HG03432 (cell line): ENCODE measurements around the gene SLC15A3.

ENCODE experiments used
- ATAC-seq: cut with Tn5 transposase; IDR thresholded peaks from one replicate; pipeline ENCODE4 v1.9.1; 2021; ENCODE audit warnings: mild to moderate bottlenecking, moderate library complexity; ENCODE audit not compliant: unreplicated experiment

SLC15A3 gene

DNA sequence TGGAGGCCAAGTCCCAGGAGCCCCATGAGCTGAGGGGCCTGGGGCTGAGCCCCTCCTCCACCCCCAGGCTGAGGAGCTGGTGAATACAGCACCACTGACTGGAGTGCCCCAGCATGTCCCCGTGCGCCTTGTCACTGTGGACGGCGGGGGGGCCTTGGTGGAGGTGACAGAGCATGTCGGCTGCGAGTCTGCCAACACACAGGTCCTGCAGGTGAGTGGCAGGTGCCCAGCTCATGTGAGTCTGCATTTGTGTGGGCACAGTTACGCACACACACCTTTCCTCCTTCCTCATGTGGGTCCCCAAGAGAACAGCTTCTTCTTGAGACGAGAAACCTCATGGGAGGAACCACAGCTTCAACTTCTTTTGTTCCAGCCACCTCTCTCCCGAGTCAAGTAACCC, 20.1 kb downstream of the SLC15A3 start:
- no peak for ATAC-seq

- ATAC-seq: no peak
Measured at GRCh38 chr11:60930394-60930793, 21.6 kb downstream of the SLC15A3 start.

GRCh38 chr11:60929764-60930163, 22.2 kb downstream of the SLC15A3 start:
- no peak for ATAC-seq

DNA sequence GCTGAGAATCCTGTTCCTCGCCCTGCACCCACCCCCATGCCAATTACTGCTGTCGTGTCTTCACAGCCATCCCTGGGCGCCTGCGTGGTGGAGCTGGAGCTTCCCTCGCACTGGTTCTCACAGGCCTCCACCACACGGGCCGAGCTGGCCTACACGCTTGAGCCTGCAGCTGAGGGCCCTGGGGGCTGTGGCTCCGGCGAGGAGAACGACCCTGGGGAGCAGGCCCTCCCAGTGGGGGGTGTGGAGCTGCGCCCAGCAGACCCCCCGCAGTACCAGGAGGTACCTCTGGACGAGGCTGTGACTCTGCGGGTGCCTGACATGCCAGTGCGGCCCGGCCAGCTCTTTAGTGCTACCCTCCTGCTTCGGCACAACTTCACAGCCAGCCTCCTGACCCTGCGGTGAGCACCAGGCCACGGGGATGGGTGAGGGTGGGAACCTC, 23.4 kb downstream of the SLC15A3 start:
- ATAC-seq: no peak

GRCh38 chr11:60927600-60927999, 24.4 kb downstream of the SLC15A3 start:
- no peak for ATAC-seq

GRCh38 chr11:60927061-60927592, 24.8 kb downstream of the SLC15A3 start:
- ATAC-seq: no peak

DNA sequence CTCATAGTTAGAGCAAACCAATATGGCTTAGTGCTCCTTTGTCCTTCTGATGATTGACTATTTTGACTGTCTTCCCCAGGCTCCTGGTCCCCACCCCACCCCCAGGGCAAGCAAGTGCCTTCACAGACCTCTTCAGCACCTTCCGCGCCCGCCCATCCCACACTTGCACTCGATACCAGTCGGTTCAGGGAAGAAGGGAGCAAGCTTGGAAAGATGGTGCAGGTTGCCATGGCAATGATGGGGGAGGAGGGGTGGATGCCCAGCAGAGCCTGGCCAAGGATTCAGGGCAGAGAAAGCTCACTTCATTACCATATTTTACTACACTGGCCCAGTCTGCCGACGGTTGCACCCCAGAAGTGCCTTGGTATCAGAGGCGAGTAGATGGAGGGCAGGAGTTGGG, 25.5 kb downstream of the SLC15A3 start:
- no peak for ATAC-seq

DNA sequence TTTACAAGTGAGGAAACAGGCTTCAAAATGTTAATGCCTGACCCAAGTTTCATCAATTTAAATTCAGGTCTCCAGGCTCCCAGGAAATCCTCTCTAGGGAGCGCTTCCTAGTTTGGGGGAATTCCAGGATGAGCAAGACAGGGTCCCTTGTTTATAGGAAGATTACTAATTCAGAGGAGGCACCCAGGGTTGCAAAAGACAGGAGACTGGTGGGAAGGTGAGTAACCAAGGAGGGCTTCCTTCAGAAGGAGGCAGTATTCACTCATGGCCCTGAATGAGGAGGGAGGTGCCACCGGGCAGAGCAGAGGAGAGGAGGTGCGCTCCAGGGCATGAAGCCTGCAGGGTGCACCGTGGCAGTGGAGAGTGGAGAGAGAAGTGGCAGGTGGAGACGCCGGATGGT, 26.1 kb downstream of the SLC15A3 start:
- no peak for ATAC-seq

DNA sequence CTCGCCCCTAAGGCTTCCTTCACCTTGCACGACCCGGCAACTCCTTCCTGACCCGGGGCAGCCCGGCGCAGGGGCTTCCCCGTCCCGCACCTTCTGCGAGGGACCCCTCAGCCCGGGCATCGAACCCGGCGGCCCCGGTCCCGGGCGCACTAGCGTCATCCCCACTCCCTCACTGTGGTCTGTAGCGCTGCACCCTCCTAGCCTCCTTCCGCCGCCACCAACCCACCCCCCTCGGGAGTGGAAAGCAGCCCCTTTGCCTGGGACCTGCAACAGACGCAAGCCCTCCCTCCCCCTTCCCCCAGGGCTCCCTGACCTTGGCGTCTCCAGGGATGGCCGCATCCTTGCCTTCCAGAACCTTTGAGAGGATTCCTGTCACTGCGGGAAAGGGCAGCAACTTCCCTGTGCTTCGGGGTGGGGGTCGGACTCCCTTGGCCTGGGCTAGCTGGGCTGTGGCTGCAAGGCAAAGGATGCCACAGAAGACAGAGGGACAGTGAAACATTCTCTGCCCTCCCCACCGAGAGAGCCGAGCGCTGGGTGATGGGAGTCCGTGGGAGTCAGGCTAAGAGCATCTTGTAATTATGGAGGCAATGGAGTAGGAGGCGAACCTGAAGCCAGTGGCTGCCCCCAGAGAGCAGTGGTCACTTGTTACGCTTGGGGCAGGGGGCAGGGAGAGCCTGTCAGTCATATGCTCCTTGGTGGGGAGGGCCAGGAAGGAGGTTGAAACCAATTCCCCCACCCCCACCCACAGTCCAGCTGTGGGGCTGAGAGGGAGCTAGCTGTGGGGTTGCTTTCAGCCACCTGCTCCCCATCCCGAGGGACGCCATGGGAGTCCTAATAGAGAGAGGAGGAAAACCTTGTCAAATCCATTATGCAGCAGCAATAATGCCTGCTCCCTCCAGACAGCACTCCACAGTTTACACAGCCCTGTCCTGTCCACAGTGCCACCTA, 26.8 kb downstream of the SLC15A3 start:
- ATAC-seq: peak; percentile 20

DNA sequence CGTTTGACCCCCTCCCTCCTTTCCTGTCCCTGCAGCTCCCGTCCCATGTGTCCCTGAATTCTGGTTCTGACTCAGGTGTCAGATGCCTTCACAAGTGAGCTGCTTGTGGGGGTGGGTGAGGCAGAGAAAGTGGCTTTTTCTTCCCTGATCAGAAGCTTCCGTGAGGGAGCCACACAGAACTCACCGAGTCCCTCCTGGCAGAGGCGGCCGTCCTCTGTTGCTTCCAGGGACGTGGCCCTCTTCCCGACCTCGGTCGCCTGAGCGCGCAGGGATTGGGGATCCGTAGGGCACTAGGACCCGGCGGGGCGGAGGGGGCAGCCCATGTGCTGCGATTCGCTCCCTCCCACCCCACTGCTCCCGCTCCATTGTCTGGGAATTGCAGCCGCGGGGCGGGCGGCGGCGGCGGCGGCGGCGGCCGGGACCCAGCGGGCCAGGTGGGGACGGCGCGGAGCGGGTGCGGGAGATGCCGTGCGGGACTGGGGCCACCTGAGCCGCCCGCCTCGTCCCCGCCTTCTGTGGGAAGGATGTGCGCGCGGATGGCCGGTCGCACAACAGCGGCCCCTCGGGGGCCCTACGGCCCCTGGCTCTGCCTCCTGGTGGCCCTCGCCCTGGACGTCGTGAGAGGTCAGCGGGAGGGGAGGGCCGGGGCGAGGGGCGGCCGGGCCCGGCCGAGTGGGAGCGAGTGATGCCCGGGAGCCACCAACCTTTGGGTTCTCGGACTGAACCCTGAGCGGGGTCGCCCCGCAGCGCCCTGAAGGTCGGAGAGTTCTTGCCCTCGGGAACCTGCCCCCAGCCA, 27.7 kb downstream of the SLC15A3 start, which contains the start of gene TMEM132A:
Gene TMEM132A (plus strand): TSS at position 351 of the 796 bp plus-strand sequence. CDS start 174 bp downstream, at position 525.
- peak; percentile 57 for ATAC-seq

- ATAC-seq: no peak
Measured at GRCh38 chr11:60923800-60924109, 28.2 kb downstream of the SLC15A3 start.

DNA sequence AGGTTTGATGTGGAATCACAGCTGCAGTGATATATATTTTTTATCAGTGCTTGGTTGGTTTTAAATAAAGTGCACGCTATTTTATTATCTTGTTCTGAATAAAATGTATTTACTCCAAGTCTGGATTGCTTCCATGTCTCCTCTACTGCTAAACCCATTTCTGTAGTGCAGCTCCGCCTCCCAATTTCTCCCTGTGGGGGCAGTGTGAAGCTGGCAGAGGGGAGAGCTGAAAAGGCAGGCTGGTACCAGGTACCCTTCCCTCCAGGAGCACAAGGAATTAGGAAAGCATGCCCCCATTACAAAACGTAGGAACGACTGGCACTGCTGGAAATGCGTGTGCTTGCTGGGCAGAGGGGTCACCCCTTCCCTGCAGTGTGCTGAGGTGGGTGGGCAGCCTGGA, 28.6 kb downstream of the SLC15A3 start:
- ATAC-seq: no peak

DNA sequence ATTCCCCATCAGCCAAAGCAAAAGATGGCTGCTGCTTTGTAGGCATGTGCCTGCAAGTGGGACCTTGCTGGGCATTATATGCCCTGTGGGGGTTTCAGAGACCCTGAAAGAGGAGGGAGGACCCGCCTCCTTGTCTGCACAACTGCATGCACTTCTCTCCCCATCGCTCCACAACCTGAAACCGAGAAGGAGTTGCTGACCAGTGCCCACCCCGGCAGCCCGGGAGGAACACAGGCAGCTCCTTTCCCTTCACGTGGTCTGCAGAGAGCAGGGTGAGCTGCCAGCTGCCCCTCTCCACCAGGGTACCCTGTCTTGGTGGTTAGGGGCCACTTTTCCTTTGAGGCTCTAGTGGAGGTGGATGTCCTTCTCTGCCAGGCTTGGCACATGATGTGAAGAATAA, 29.1 kb downstream of the SLC15A3 start:
- no peak for ATAC-seq

- ATAC-seq: no peak
Measured at GRCh38 chr11:60921777-60922335, 30.1 kb downstream of the SLC15A3 start.

DNA sequence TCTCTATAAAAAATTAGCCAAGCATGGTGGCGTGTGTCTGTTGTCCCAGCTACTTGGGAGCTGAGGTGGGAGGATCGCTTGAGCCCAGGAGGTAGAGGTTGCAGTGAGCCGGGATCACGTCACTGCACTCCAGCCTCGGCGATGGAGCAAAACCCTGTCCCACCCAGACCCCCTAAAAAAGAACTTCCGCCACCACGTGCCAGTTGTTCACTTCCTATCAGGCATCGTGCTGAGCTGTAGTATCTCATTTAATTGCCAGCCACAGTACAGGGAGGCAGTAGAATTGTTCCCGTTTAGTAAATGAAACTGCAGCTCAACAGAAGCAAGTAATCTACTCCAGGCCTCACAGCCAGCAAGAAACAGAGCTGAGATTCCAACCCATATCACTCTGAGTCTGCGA, 30.7 kb downstream of the SLC15A3 start:
- no peak for ATAC-seq

GRCh38 chr11:60919956-60920355, 32.0 kb downstream of the SLC15A3 start:
- ATAC-seq: no peak

DNA sequence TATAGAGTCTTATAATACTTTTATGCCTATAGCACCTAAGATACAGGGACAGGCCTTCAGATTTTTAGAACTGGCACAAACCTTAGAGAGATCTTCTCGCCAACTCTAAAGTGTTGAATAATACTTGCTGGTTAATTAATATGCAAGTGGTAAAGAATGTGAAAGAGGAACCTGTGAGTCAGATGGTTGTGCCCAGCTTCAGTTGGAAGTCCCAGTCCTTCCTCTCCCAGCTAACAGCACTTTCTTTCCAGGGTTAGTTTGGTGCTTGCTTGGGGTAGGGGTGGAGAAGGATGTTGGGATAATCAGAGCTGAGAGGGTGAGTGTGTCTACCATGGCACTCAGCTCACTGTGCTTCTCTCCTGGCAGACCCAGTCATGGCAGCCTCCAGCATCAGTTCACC, 32.7 kb downstream of the SLC15A3 start:
- ATAC-seq: no peak

- ATAC-seq: no peak
Measured at GRCh38 chr11:60918939-60919265, 33.1 kb downstream of the SLC15A3 start.

DNA sequence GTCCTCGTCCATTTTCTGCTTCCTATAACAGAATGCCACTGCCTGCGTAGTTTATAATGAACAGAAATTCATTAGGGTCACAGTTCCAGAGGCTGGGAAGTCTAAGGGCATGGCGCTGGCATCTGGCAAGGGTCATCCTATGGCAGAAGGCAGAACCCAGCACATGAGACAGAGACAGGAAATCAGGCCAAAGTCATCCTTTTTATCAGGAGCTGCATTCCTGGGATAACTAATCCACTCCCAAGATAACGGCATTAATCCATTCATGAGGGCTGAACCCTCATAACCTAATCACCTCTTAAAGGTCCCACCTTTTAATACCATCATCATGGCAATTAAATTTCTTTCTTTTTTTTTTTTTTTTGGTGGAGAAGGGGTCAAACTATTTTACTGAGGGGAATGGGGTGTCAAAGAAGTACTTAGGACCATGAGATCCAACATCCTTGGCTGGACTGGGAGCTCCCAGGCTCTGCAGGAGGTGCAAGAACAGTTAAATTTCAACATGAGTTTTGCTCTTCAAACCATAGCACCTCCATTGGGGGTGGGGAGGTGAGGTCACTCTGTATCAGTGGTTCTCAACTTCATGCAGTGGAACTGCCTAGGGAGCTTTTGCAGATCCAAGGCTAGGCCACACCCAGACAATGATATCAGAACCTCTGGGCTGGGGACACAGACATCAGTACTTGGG, 33.6 kb downstream of the SLC15A3 start:
- no peak for ATAC-seq

GRCh38 chr11:60917267-60917666, 34.7 kb downstream of the SLC15A3 start:
- no peak for ATAC-seq

DNA sequence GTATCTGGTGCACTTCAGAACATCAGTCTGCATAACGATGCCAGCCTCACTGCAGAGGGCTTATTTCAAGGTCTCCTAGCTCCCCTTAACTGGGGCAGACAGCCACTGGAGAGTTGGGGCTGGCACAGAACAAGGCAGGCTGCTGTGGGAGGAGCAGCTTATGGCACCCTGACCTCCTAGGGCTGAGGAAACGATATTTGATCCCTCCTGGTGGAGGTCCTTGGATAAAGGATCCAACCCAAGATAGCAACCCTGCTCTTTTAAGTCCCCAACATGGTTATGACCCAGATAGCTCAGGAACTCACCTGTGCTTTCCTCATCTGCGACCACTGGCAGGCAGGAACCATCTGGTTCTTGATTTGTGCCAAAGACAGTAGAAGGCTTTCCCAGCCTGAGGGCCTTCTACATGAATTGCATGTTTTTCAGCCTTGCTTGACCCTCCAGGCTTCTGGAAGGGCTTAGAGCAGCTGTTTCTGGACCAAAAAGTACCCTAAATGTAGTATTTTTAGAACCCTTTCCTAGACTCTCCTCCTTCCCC, 35.2 kb downstream of the SLC15A3 start:
- no peak for ATAC-seq
